ENCODE data around the gene TAS2R42.

TAS2R42 gene

DNA sequence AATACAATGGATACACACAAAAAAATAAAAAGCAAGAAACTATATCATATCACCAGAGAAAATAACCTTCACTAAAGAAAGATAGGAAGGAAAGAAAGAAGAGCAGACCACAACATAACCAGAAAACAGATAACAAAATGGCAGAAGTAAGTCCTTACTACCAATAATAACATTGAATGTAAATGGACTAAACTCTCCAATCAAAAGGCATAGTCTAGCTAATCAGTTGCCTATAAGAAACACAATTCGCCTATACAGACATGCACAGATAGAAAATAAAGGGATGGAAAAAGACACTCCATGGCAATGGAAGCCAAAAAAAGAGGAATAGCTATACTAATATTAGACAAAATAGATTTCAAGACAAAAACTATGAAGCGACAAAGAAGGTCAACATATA, 43.4 kb downstream of the TAS2R42 start:
- no peak for DNase-seq

- no peak for DNase-seq
Observed at GRCh38 chr12:11136075-11136474, 50.7 kb downstream of the TAS2R42 start.
